Measurements from ENCODE around the gene LMX1A. TPM values are rescaled to one million over a fixed set of nuclear protein-coding genes. Genes with fewer than 3 reads are reported as not detected.

LMX1A gene
- total RNA-seq, 4 donors from 2014 or later = 0.29 to 0.33 TPM; not detected in 2

GRCh38 chr1:165376041-165376810 lies 19.7 kb upstream of the LMX1A start:
- no peaks in the 10 kb centered on the region for H3K9me3 ChIP-seq
- peaks cover 6 to 32% of the 10 kb centered on the region in 2 donors for H3K4me1 ChIP-seq
- H3K27ac ChIP-seq = peak overlapping the region; percentile 85 to 88 (median 88)
- WGBS, 2 donors = 0 to 1% methylated on average over 40 to 43 of the region's 46 CpGs
- no peaks in the 10 kb centered on the region for H3K27me3 ChIP-seq
- H3K4me3 ChIP-seq (replicated peaks in 1 of 3) = peak overlapping the region in 1 of 3 donors; percentile 34
- TF ChIP-seq, protein P1, sequence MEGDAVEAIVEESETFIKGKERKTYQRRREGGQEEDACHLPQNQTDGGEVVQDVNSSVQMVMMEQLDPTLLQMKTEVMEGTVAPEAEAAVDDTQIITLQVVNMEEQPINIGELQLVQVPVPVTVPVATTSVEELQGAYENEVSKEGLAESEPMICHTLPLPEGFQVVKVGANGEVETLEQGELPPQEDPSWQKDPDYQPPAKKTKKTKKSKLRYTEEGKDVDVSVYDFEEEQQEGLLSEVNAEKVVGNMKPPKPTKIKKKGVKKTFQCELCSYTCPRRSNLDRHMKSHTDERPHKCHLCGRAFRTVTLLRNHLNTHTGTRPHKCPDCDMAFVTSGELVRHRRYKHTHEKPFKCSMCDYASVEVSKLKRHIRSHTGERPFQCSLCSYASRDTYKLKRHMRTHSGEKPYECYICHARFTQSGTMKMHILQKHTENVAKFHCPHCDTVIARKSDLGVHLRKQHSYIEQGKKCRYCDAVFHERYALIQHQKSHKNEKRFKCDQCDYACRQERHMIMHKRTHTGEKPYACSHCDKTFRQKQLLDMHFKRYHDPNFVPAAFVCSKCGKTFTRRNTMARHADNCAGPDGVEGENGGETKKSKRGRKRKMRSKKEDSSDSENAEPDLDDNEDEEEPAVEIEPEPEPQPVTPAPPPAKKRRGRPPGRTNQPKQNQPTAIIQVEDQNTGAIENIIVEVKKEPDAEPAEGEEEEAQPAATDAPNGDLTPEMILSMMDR (IDR thresholded peaks at IDR 0.05) = no peak
- TF ChIP-seq POLR2A (IDR thresholded peaks at IDR 0.05) = no peak
- intact Hi-C loops (cut with DNase I) = no loop called here
- DNase-seq = peak; percentile 92 to 94
- no peaks in the 10 kb centered on the region for H3K36me3 ChIP-seq

GRCh38 chr1:165375623-165376022 lies 19.1 kb upstream of the LMX1A start:
- Histone ChIP-seq H3K4me3 (replicated peaks in 1 of 3) (peak overlapping the region in 1 of 3 donors; percentile 34), H3K27ac (peak overlapping the region; percentile 85 to 88 (median 88)), H3K36me3 (no peaks in the 10 kb centered on the region), H3K9me3 (no peaks in the 10 kb centered on the region), H3K27me3 (no peaks in the 10 kb centered on the region), H3K4me1 (peaks cover 6 to 31% of the 10 kb centered on the region in 2 donors)
- TF ChIP-seq, protein P1 (IDR thresholded peaks at IDR 0.05) = no peak
- no peak for TF ChIP-seq POLR2A (IDR thresholded peaks at IDR 0.05)
- intact Hi-C loops (cut with DNase I) = no loop called here
- DNase-seq = no peak
- 35 to 47% methylated on average over 7 of the region's 7 CpGs for WGBS, 2 donors

GRCh38 chr1:165371588-165372225 lies 15.2 kb upstream of the LMX1A start:
- TF ChIP-seq POLR2A (IDR thresholded peaks at IDR 0.05) = no peak
- TF ChIP-seq, protein P1 (IDR thresholded peaks at IDR 0.05) = no peak
- no peaks in the 10 kb centered on the region for H3K9me3 ChIP-seq
- H3K4me3 ChIP-seq (replicated peaks in 1 of 3) = no peak overlapping the region
- H3K27me3 ChIP-seq = no peaks in the 10 kb centered on the region
- intact Hi-C loops (cut with DNase I) = no loop called here
- H3K4me1 ChIP-seq = peaks cover 6 to 26% of the 10 kb centered on the region in 2 donors
- no peaks in the 10 kb centered on the region for H3K36me3 ChIP-seq
- DNase-seq = no peak
- H3K27ac ChIP-seq = no peak overlapping the region
- WGBS, 2 donors = 57 to 63% methylated on average over 5 of the region's 5 CpGs

GRCh38 chr1:165369255-165369848 lies 12.8 kb upstream of the LMX1A start:
- intact Hi-C loops (cut with DNase I) = loop anchor here (10.0 kb wide), 1 partner anchor 225 kb away; no protein-coding TSS in a partner anchor
- TF ChIP-seq, protein P1 (IDR thresholded peaks at IDR 0.05) = peak; percentile 61 to 90 (median 72)
- TF ChIP-seq POLR2A (IDR thresholded peaks at IDR 0.05) = no peak
- peak; percentile 54 to 67 for DNase-seq
- Histone ChIP-seq H3K36me3 (no peaks in the 10 kb centered on the region), H3K27ac (no peak overlapping the region), H3K4me1 (peaks cover 6 to 26% of the 10 kb centered on the region in 2 donors), H3K27me3 (no peaks in the 10 kb centered on the region), H3K9me3 (no peaks in the 10 kb centered on the region), H3K4me3 (replicated peaks in 1 of 3) (no peak overlapping the region)
- 20 to 21% methylated on average over 9 of the region's 9 CpGs for WGBS, 2 donors
